Hepatocyte (in vitro differentiated cells): Measurements from ENCODE around the gene DOCK4.

Source experiments
- EZH2 ChIP-seq: fragments of 200-600 bp; sonication (generic); IDR thresholded peaks from 2 replicates; pipeline ENCODE4 v1.6.1; 2016; ENCODE audit warnings: antibody characterized with exemption, mild to moderate bottlenecking, borderline replicate concordance
- TF ChIP-seq, protein P1 (sequence below): fragments of 200-600 bp; sonication (generic); IDR thresholded peaks from 2 replicates; pipeline ENCODE4 v1.5.1; 2016; ENCODE audit warnings: antibody characterized with exemption, mild to moderate bottlenecking; ENCODE audit not compliant: poor library complexity

DNA sequence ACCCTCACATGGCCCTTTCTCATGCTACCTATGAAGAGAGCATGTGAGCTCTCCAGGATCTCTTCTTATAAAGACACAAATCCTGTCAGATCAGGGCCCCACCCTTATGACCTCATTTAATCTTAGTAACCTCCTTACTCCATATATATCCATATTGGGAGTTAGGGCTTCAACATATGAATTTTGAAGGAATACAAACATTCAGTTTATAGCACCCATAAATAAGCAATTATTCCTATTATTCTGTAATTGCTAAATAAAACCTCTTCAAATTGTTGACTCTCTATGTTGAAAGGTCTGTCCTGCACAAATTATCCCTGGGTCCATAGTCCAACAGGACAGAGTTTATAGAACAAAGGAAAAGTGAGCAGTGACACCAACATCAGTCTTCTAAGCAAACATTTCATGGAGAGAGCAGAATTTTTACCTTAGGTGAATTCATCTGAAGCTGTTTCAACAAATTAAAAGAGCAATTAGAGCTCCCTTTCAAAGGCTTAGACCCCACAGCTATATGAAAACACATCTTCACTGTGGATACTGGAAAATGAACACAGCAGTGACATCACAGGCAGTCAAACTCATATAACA lies 12.2 kb downstream of the DOCK4 start:
- TF ChIP-seq, protein P1, sequence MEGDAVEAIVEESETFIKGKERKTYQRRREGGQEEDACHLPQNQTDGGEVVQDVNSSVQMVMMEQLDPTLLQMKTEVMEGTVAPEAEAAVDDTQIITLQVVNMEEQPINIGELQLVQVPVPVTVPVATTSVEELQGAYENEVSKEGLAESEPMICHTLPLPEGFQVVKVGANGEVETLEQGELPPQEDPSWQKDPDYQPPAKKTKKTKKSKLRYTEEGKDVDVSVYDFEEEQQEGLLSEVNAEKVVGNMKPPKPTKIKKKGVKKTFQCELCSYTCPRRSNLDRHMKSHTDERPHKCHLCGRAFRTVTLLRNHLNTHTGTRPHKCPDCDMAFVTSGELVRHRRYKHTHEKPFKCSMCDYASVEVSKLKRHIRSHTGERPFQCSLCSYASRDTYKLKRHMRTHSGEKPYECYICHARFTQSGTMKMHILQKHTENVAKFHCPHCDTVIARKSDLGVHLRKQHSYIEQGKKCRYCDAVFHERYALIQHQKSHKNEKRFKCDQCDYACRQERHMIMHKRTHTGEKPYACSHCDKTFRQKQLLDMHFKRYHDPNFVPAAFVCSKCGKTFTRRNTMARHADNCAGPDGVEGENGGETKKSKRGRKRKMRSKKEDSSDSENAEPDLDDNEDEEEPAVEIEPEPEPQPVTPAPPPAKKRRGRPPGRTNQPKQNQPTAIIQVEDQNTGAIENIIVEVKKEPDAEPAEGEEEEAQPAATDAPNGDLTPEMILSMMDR: no peak
- TF ChIP-seq EZH2: no peak
